NCI-H2081 (cell line): ENCODE results near the gene EPHB1.

Experiments used
- DNase-seq, 2 experiments: peaks; one replicate each; lab custom pipeline; 2025; lab: John Stamatoyannopoulos, UW

EPHB1 gene

GRCh38 chr3:134794950-134795745 is at the start of gene EPHB1:
Gene EPHB1 (plus strand): TSS chr3:134795260.
- peak; percentile 92 to 93 for DNase-seq

- no peak for DNase-seq
These were observed 46.4 kb upstream of the EPHB1 start for GRCh38 chr3:134748698-134749097.

- DNase-seq: no peak
These were observed 45.9 kb upstream of the EPHB1 start for GRCh38 chr3:134749174-134749573.

GRCh38 chr3:134749802-134750553 is 45.1 kb upstream of the EPHB1 start:
- no peak for DNase-seq

- no peak for DNase-seq
These were observed 43.2 kb upstream of the EPHB1 start for GRCh38 chr3:134751831-134752230.

- no peak for DNase-seq
These were observed 42.1 kb upstream of the EPHB1 start for GRCh38 chr3:134752761-134753461.

GRCh38 chr3:134753999-134754742 is 40.9 kb upstream of the EPHB1 start:
- DNase-seq: no peak

- DNase-seq: peak in 1 of 2 experiments; percentile 17
These were observed 40.1 kb upstream of the EPHB1 start for GRCh38 chr3:134754768-134755559.

- DNase-seq: no peak
These were observed 39.2 kb upstream of the EPHB1 start for GRCh38 chr3:134755821-134756220.

- no peak for DNase-seq
These were observed 37.5 kb upstream of the EPHB1 start for GRCh38 chr3:134757549-134758069.

GRCh38 chr3:134761213-134761612 is 33.8 kb upstream of the EPHB1 start:
- DNase-seq: no peak

- no peak for DNase-seq
These were observed 33.0 kb upstream of the EPHB1 start for GRCh38 chr3:134762016-134762415.

GRCh38 chr3:134765468-134765867 is 29.6 kb upstream of the EPHB1 start:
- DNase-seq: no peak

GRCh38 chr3:134766290-134766689 is 28.8 kb upstream of the EPHB1 start:
- DNase-seq: no peak

- DNase-seq: no peak
These were observed 26.9 kb upstream of the EPHB1 start for GRCh38 chr3:134768116-134768515.

GRCh38 chr3:134768837-134769236 is 26.2 kb upstream of the EPHB1 start:
- DNase-seq: no peak

- DNase-seq: no peak
These were observed 25.7 kb upstream of the EPHB1 start for GRCh38 chr3:134769287-134769868.

GRCh38 chr3:134772011-134772410 is 23.0 kb upstream of the EPHB1 start:
- peak in 1 of 2 experiments; percentile 15 for DNase-seq

- DNase-seq: no peak
These were observed 22.5 kb upstream of the EPHB1 start for GRCh38 chr3:134772591-134772990.

GRCh38 chr3:134775831-134776230 is 19.2 kb upstream of the EPHB1 start:
- no peak for DNase-seq
